GM19467 (cell line): ENCODE results near the gene MTX3.

Source experiments
- ATAC-seq: cut with Tn5 transposase; IDR thresholded peaks from one replicate; pipeline ENCODE4 v1.9.1; 2021; ENCODE audit warnings: mild to moderate bottlenecking, moderate library complexity; ENCODE audit not compliant: unreplicated experiment

Gene MTX3

DNA sequence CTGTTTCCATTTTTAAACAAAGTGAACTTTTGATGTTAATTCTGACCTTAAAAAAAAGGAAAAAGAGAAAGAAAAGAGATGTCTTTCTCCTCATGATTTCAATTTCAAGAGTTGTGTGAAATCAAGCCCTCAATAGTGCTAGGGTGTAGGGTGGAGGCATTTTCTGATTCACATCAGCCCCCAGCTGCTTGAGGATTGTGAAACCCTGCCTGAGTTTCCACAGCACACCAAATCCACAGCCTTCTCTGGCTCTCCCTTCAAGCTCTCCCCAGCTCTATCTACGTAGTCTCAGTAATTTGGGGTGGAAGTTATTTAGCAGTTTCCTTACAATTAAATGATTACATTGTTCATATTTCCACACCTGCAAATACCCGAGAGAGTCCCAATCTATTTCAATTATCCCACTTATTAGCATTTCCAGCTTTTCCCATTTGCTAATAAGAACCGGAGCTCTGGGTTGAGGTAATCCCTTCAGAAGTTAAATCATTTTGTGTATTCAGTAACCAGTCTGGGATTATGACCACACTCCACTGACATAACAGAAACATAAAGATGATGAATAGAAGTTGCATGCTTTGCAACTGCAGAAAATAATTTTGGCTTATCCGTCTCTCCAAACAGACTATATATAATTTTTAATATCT is 54.9 kb downstream of the MTX3 start:
- no peak for ATAC-seq

DNA sequence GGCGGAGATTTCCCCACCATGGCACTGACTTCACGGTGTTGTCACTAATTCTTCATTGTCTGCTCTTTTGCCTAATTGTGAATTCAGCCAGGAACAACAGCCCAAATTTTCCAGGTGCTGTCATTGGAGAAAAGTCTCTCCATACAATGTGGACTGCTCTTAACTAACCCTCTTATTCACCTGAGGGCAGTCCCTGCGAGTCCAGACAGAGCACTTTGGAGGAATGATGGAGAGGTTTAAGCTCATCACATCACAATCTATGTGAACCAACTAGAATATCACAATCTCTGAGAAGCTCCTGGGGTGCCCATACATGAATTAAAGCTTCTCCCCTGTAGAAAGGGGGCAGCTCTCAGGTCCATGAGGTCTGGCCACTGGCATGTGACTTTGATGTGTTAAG is 56.4 kb downstream of the MTX3 start:
- no peak for ATAC-seq

DNA sequence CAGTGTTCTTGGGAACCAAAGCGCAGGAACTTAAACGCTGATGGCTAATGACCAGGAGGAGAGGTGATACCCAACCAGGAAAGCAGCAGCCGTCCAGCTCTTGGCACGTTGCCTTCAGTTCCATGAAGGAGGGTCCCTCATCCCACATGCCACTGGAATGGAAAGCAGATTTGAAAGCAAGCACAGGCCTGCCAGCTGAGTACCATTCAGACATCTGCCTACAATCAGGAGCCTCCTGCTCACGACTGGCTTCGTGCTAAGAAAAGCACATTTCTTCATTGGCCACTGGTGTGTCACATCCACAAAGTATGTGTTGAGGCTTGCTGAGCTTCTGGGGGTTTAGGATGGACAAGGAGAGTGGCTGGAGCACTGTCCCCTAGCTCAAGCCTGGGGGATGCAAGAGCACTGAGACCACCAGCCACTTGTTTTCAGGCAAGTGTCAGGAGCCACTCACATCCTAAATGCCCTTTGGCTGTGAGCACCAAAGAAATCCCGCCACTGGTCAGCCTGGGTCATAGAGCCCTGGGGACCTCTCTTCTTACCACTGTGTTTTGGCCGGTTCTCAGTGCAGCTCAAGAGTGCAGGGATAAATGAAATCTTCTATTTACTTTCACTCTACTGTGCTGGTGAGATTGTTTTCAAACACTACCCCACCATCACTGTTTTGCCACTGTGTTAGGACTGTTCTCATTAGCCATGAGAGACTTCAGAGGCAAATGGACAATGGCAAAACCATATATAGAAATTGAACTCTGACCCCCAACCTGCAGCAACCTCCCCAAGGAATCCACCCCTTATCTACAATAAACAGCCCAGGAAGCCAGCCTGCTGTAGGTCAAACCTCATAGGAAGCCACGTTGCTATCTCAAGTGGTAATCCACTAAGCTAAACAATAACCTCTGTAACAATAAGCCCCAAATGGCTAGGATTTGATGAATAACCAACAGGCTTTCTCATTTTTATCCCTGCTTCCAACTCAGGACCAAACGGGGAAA is 58.3 kb downstream of the MTX3 start:
- ATAC-seq, result no peak

DNA sequence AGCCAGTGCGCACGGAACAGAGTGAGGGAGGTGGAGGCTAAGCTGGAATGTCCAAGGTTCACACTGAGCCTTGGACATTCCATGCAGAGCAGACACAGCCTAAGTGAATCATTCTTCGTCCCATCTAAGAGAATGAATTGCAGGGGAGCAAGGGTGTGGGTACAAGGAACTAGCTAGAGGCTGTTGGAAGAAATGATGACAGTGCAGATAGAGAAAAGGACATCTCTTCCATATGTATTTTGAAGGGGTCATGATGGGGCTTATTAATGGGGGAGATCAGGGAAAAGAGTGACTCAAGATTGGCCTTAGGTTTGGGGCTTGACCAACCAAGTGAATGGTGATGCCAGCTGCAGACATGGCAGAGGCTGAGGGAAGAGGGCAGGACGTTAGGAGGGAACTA is 59.2 kb downstream of the MTX3 start:
- ATAC-seq, result no peak

DNA sequence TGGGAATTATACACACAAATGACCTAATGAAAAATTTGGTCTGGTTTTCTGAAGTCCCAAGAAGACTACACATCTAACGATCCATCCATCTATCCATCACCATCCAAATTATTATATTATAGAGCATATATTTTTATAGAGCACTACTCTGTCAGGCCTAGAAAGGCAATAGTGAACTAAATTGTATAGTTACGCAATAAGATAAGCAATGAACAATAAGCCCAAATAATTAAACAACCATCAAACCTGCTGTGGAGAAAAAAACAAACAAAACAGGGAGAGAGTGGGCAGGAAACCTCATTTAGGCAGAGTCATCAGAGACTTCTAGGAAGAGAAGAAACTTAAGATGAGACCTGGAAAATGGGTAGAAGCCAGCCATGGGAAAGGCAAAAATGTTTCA is 59.7 kb downstream of the MTX3 start:
- no peak for ATAC-seq

DNA sequence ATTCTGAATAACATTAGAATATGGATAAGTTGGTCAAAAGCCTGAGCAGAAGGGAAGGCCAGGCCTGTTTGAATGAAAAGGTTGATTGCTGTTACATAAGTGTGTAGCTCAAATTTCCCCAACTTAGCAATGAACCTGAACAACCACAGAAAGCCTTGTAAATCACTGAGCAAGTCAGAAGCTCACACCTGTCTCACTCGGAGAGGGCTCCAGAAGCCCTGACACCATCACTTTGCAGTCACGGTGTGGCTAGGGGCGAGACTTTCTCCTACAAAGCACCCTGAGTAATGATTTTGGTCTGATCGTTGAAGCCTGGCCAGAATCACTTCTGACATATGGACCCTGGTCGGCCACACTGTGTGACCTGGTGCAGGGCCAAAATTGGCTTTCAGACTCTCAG is 62.0 kb downstream of the MTX3 start:
- ATAC-seq, result no peak
